HUDEP-2 (cell line): ENCODE measurements around the gene MS4A5.
A peak's percentile ranks its signal among the peaks of the same experiment; 100 is the strongest.

Experiments used
- DNase-seq, 76 experiments: peaks; one replicate each; lab custom pipeline; 2025; ENCODE audit not compliant: unreplicated experiment in 76 of 76; lab: John Stamatoyannopoulos, UW

The MS4A5 gene

GRCh38 chr11:60477035-60477445 is 47.7 kb downstream of the MS4A5 start:
- DNase-seq = no peak

GRCh38 chr11:60482361-60482760 is 53.0 kb downstream of the MS4A5 start:
- peak in 5 of 76 experiments; percentile 0 to 18 (median 7) for DNase-seq

- DNase-seq = peak in 1 of 76 experiments; percentile 21
These were observed 56.6 kb downstream of the MS4A5 start for GRCh38 chr11:60485987-60486386.

- no peak for DNase-seq
These were observed 63.2 kb downstream of the MS4A5 start, which contains the start of gene MS4A12 for GRCh38 chr11:60492488-60493009. Gene MS4A12 (plus strand): TSS chr11:60492778. CDS start chr11:60497319, 4,541 bp downstream.

- DNase-seq = no peak
These were observed 64.1 kb downstream of the MS4A5 start for GRCh38 chr11:60493454-60493853.
